H9 (cell line): Measurements from ENCODE around the gene ZYG11A. TPM values are rescaled to one million over a fixed set of nuclear protein-coding genes. Genes with fewer than 3 reads are reported as not detected.
"Not testable (repeated sequence)": the region's sequence is repeated elsewhere in the genome, so short reads cannot be mapped to it uniquely, and the experiment has no call there.

Experiments used
- DNase-seq: peaks from one replicate; pipeline ENCODE4 v3.0.0-alpha.2; 2017
- H2AFZ ChIP-seq: one replicate; pipeline ENCODE4 v1.6.1; 2013; ENCODE audit warnings: mild to moderate bottlenecking, low read length, control low read depth, moderate library complexity
- H2AK5ac ChIP-seq: 2 replicates; pipeline ENCODE4 v1.6.1; 2013; ENCODE audit warnings: low read length, control low read depth, mixed read lengths; ENCODE audit not compliant: insufficient read length
- H2BK120ac ChIP-seq: one replicate; pipeline ENCODE4 v1.6.1; 2013; ENCODE audit warnings: low read depth, mild to moderate bottlenecking, low read length, control low read depth, inconsistent platforms; ENCODE audit not compliant: poor library complexity, severe bottlenecking
- H2BK12ac ChIP-seq: 2 replicates; pipeline ENCODE4 v1.6.1; 2013; ENCODE audit warnings: low read length, control low read depth, mixed read lengths, low read depth; ENCODE audit not compliant: insufficient read length
- H2BK15ac ChIP-seq: 2 replicates; pipeline ENCODE4 v1.6.1; 2013; ENCODE audit warnings: low read depth, low read length, control low read depth
- H2BK20ac ChIP-seq: one replicate; pipeline ENCODE4 v1.6.1; 2013; ENCODE audit warnings: low read depth, mild to moderate bottlenecking, low read length, control low read depth, inconsistent platforms; ENCODE audit not compliant: poor library complexity, severe bottlenecking
- H2BK5ac ChIP-seq: 2 replicates; pipeline ENCODE4 v1.6.1; 2013; ENCODE audit warnings: low read length, control low read depth, mixed read lengths; ENCODE audit not compliant: insufficient read length
- H3K14ac ChIP-seq: 2 replicates; pipeline ENCODE4 v1.6.1; 2013; ENCODE audit warnings: low read length, control low read depth; ENCODE audit not compliant: insufficient read depth
- H3K18ac ChIP-seq: 2 replicates; pipeline ENCODE4 v1.6.1; 2013; ENCODE audit warnings: low read depth, mild to moderate bottlenecking, mixed read lengths, low read length, control low read depth; ENCODE audit not compliant: insufficient read length
- H3K23ac ChIP-seq: 2 replicates; pipeline ENCODE4 v1.6.1; 2013; ENCODE audit warnings: low read length, control low read depth, mixed read lengths, low read depth; ENCODE audit not compliant: insufficient read length
- H3K23me2 ChIP-seq: 2 replicates; pipeline ENCODE4 v1.6.1; 2013; ENCODE audit warnings: low read depth, mild to moderate bottlenecking, mixed read lengths, low read length, control low read depth; ENCODE audit not compliant: insufficient read length, poor library complexity, severe bottlenecking
- H3K27ac ChIP-seq: 2 replicates; pipeline ENCODE4 v1.5.1; 2013; ENCODE audit warnings: low read length, control low read depth, mixed read lengths, low read depth; ENCODE audit not compliant: insufficient read length
- H3K27me3 ChIP-seq: 2 replicates; pipeline ENCODE4 v1.6.1; 2013; ENCODE audit warnings: low read length, control low read depth, inconsistent platforms; ENCODE audit not compliant: insufficient read depth
- H3K4ac ChIP-seq: 2 replicates; pipeline ENCODE4 v1.6.1; 2013; ENCODE audit warnings: low read depth, mild to moderate bottlenecking, control low read depth, inconsistent platforms, low read length, moderate library complexity
- H3K4me1 ChIP-seq: 2 replicates; pipeline ENCODE4 v1.6.1; 2013; ENCODE audit warnings: low read length, control low read depth, inconsistent platforms; ENCODE audit not compliant: insufficient read depth
- H3K4me2 ChIP-seq: 2 replicates; pipeline ENCODE4 v1.6.1; 2013; ENCODE audit warnings: low read length, control low read depth, mixed read lengths; ENCODE audit not compliant: insufficient read length, insufficient read depth
- H3K56ac ChIP-seq: 2 replicates; pipeline ENCODE4 v1.6.1; 2013; ENCODE audit warnings: low read depth, mild to moderate bottlenecking, mixed read lengths, low read length, control low read depth; ENCODE audit not compliant: insufficient read length
- H3K79me1 ChIP-seq: 2 replicates; pipeline ENCODE4 v1.6.1; 2013; ENCODE audit warnings: low read depth, mild to moderate bottlenecking, moderate library complexity, low read length, control low read depth, inconsistent platforms; ENCODE audit not compliant: insufficient read depth, poor library complexity, severe bottlenecking
- H3K79me2 ChIP-seq: 2 replicates; pipeline ENCODE4 v1.6.1; 2013; ENCODE audit warnings: low read length, control low read depth, inconsistent platforms; ENCODE audit not compliant: insufficient read depth
- H3K9ac ChIP-seq: 2 replicates; pipeline ENCODE4 v1.6.1; 2013; ENCODE audit warnings: low read length, control low read depth, mixed read lengths; ENCODE audit not compliant: insufficient read length; ENCODE audit errors: extremely low read depth
- H3K9me3 ChIP-seq: one replicate; pipeline ENCODE4 v1.6.1; 2013; ENCODE audit warnings: low read depth, low read length, inconsistent platforms; ENCODE audit not compliant: control insufficient read depth
- H3T11ph ChIP-seq: one replicate; pipeline ENCODE4 v1.6.1; 2013; ENCODE audit warnings: mild to moderate bottlenecking, low read length, control low read depth, inconsistent platforms
- H4K20me1 ChIP-seq: one replicate; pipeline ENCODE4 v1.6.1; 2013; ENCODE audit not compliant: control insufficient read depth, insufficient read length, insufficient read depth
- H4K5ac ChIP-seq: 2 replicates; pipeline ENCODE4 v1.6.1; 2013; ENCODE audit warnings: low read depth, mild to moderate bottlenecking, mixed read lengths, low read length, control low read depth; ENCODE audit not compliant: insufficient read length
- H4K8ac ChIP-seq: replicated peaks from 2 replicates; pipeline ENCODE4 v1.6.1; 2013; ENCODE audit warnings: low read length, control low read depth, mixed read lengths, low read depth; ENCODE audit not compliant: insufficient read length
- H4K91ac ChIP-seq: 2 replicates; pipeline ENCODE4 v1.6.1; 2013; ENCODE audit warnings: low read depth, mild to moderate bottlenecking, moderate library complexity, mixed read lengths, low read length, control low read depth; ENCODE audit not compliant: insufficient read length
- H3K27ac Mint-ChIP-seq, 3 experiments: 2 replicates in 2 of 3; 3 replicates in 1 of 3; pipeline ENCODE4 v1.8.0; 2020 to 2021; ENCODE audit warnings: mixed read lengths in 3 of 3, mild to moderate bottlenecking in 1 of 3, moderate library complexity in 1 of 3
- H3K27me3 Mint-ChIP-seq: 2 replicates; pipeline ENCODE4 v1.8.0; 2021; ENCODE audit warnings: low read depth, mild to moderate bottlenecking, moderate library complexity, mixed read lengths
- H3K36me3 Mint-ChIP-seq, 3 experiments: 2 replicates in 2 of 3; 3 replicates in 1 of 3; pipeline ENCODE4 v1.8.0; 2020 to 2021; ENCODE audit warnings: low read depth in 3 of 3, mixed read lengths in 3 of 3; ENCODE audit not compliant: insufficient read depth in 1 of 3
- H3K4me1 Mint-ChIP-seq, 2 experiments: 2 replicates each; pipeline ENCODE4 v1.8.0; 2020; ENCODE audit warnings: mixed read lengths in 2 of 2
- H3K4me3 Mint-ChIP-seq, 2 experiments: 2 replicates in 1 of 2; 3 replicates in 1 of 2; pipeline ENCODE4 v1.8.0; 2020 to 2021; ENCODE audit warnings: mild to moderate bottlenecking in 2 of 2, mixed read lengths in 2 of 2, moderate library complexity in 1 of 2
- H3K9me3 Mint-ChIP-seq, 2 experiments: 2 replicates in 1 of 2; 3 replicates in 1 of 2; pipeline ENCODE4 v1.8.0; 2020; ENCODE audit warnings: mild to moderate bottlenecking in 2 of 2, mixed read lengths in 2 of 2, moderate library complexity in 1 of 2
- CTCF ChIP-seq: fragments of 200-600 bp; sonication (generic); conservative IDR thresholded peaks from 3 replicates; pipeline ENCODE4 v1.8.0; 2021; ENCODE audit warnings: antibody characterized with exemption, mild to moderate bottlenecking
- WGBS: extraction: QIAGEN DNeasy Blood & Tissue Kit; methylation state at CpG from one replicate; pipeline ENCODE4 v1.1.7; 2013; ENCODE audit warnings: missing lambda C conversion rate, low lambda C conversion rate, mixed read lengths; ENCODE audit not compliant: insufficient read length; ENCODE audit errors: extremely low coverage; 5-methylcytosine and 5-hydroxymethylcytosine counted together
- total RNA-seq: library from RNA; stranded (reverse); gene quantifications from 2 replicates; pipeline ENCODE4 v1.2.1, GENCODE V29; 2021

The ZYG11A gene
- total RNA-seq, 1 experiment from 2014 or later = 2.1 TPM

GRCh38 chr1:52867087-52867863 lies 24.7 kb downstream of the ZYG11A start:
- H3K79me1 ChIP-seq = no peaks in the 10 kb centered on the region
- no peak overlapping the region for H2BK5ac ChIP-seq
- Mint-ChIP-seq H3K9me3 (peaks cover 7 to 8% of the 10 kb centered on the region in 2 experiments; a peak in 3 of 5 replicates), H3K27ac (no peak overlapping the region), H3K4me1 (peaks cover 5 to 8% of the 10 kb centered on the region in 2 experiments), H3K27me3 (no peaks in the 10 kb centered on the region), H3K4me3 (no peak overlapping the region), H3K36me3 (peaks cover 0 to 17% (median 9%) of the 10 kb centered on the region in 3 experiments; a peak in 6 of 7 replicates)
- no peak overlapping the region for H2BK15ac ChIP-seq
- no peak overlapping the region for H3K27ac ChIP-seq
- no CpG with 5 or more reads among the region's 2 CpGs for whole genome bisulfite sequencing
- TF ChIP-seq CTCF = no peak
- DNase-seq = no peak
- no peak overlapping the region for H2AFZ ChIP-seq
- no peak overlapping the region for H4K8ac ChIP-seq
- no peaks in the 10 kb centered on the region for H3K79me2 ChIP-seq
- H3K27me3 ChIP-seq = no peaks in the 10 kb centered on the region
- H4K20me1 ChIP-seq = no peaks in the 10 kb centered on the region
- no peak overlapping the region for H3K23ac ChIP-seq
- no peak overlapping the region for H3K18ac ChIP-seq
- no peak overlapping the region for H2AK5ac ChIP-seq
- no peak overlapping the region for H2BK12ac ChIP-seq
- no peak overlapping the region for H3K4me2 ChIP-seq
- H3K9me3 ChIP-seq = no peaks in the 10 kb centered on the region
- no peak overlapping the region for H3K14ac ChIP-seq
- H4K91ac ChIP-seq = no peak overlapping the region
- H2BK20ac ChIP-seq = no peak overlapping the region
- H3K4me1 ChIP-seq = no peaks in the 10 kb centered on the region
- H3T11ph ChIP-seq = no peak overlapping the region
- no peaks in the 10 kb centered on the region for H3K23me2 ChIP-seq
- no peak overlapping the region for H3K4ac ChIP-seq
- H3K56ac ChIP-seq = no peak overlapping the region
- no peak overlapping the region for H4K5ac ChIP-seq
- no peak overlapping the region for H3K9ac ChIP-seq
- no peak overlapping the region for H2BK120ac ChIP-seq

- H4K5ac ChIP-seq, H3K9ac ChIP-seq, H3K4me3 Mint-ChIP-seq, H3K27me3 Mint-ChIP-seq, H3K23ac ChIP-seq, H3K4me1 ChIP-seq, H3K9me3 Mint-ChIP-seq, H2BK120ac ChIP-seq, H3K9me3 ChIP-seq, H2BK12ac ChIP-seq, H3K27ac ChIP-seq, H3K27me3 ChIP-seq, H2BK5ac ChIP-seq, H3K14ac ChIP-seq, H3T11ph ChIP-seq, H3K79me1 ChIP-seq, H2AK5ac ChIP-seq, H3K4me2 ChIP-seq, H4K20me1 ChIP-seq, H3K4ac ChIP-seq, H4K8ac ChIP-seq, H3K18ac ChIP-seq, H3K79me2 ChIP-seq, H2BK15ac ChIP-seq, H3K27ac Mint-ChIP-seq, H3K23me2 ChIP-seq, H2AFZ ChIP-seq, H3K56ac ChIP-seq, H2BK20ac ChIP-seq, H4K91ac ChIP-seq, DNase-seq, H3K4me1 Mint-ChIP-seq: not testable (repeated sequence)
- whole genome bisulfite sequencing = no CpG with 5 or more reads among the region's 29 CpGs
- H3K36me3 Mint-ChIP-seq = peaks cover 0 to 17% (median 9%) of the 10 kb centered on the region in 3 experiments; a peak in 6 of 7 replicates
Observed at GRCh38 chr1:52869727-52870126, 27.2 kb downstream of the ZYG11A start.
